ENCODE results near the gene PYDC1. TPM values are rescaled to one million over a fixed set of nuclear protein-coding genes. Genes with fewer than 3 reads are reported as not detected.
A peak's percentile ranks its signal among the peaks of the same experiment; 100 is the strongest.

Gene PYDC1
- total RNA-seq, 1 experiment from 2014 or later: 1.9 TPM

- peak; percentile 85; the same call in 1 of the 2 replicates for TF ChIP-seq ZBTB43 (CRISPR knock-in tag; IDR thresholded peaks at IDR 0.05)
- no peak for TF ChIP-seq TEAD1 (CRISPR knock-in tag; IDR thresholded peaks at IDR 0.05)
- peak; percentile 57; the same call in 1 of the 2 replicates for TF ChIP-seq E2F4 (CRISPR knock-in tag; IDR thresholded peaks at IDR 0.05; ENCODE audit: borderline replicate concordance, low read depth)
- peak; percentile 58; the same call in 1 of the 2 replicates for TF ChIP-seq USF1 (CRISPR knock-in tag; IDR thresholded peaks at IDR 0.05)
- no peak for TF ChIP-seq ZMAT4 (CRISPR knock-in tag; IDR thresholded peaks at IDR 0.05)
- TF ChIP-seq ZNF232 (CRISPR knock-in tag; IDR thresholded peaks at IDR 0.05): 0 out of 2 replicates have a peak, but pooled peaks have one; percentile 39
- TF ChIP-seq ARID4B (CRISPR knock-in tag; IDR thresholded peaks at IDR 0.05; ENCODE audit: borderline replicate concordance): peak; percentile 80
- TF ChIP-seq ZNF263 (CRISPR knock-in tag; IDR thresholded peaks at IDR 0.05; ENCODE audit: low read depth): no peak
- no peak for TF ChIP-seq RORB (CRISPR knock-in tag; IDR thresholded peaks at IDR 0.05)
- TF ChIP-seq ZNF512 (CRISPR knock-in tag; IDR thresholded peaks at IDR 0.05; ENCODE audit: borderline replicate concordance): no peak
- peak; percentile 69; the same call in 1 of the 2 replicates for TF ChIP-seq JUN (CRISPR knock-in tag; IDR thresholded peaks at IDR 0.05)
- TF ChIP-seq KAT7 (CRISPR knock-in tag; IDR thresholded peaks at IDR 0.05; ENCODE audit: borderline replicate concordance): no peak
- TF ChIP-seq CREM (CRISPR knock-in tag; IDR thresholded peaks at IDR 0.05): 0 out of 2 replicates have a peak, but pooled peaks have one; percentile 12
- no peak for TF ChIP-seq HMGA2 (CRISPR knock-in tag; IDR thresholded peaks at IDR 0.05)
- TF ChIP-seq MAX (CRISPR knock-in tag; IDR thresholded peaks at IDR 0.05): peak; percentile 95
- no peak for TF ChIP-seq ZNF423 (CRISPR knock-in tag; IDR thresholded peaks at IDR 0.05)
- TF ChIP-seq E2F1 (CRISPR knock-in tag; IDR thresholded peaks at IDR 0.05): no peak
- TF ChIP-seq MYBL2 (CRISPR knock-in tag; IDR thresholded peaks at IDR 0.05): peak; percentile 70
- TF ChIP-seq ZNF416 (CRISPR knock-in tag; IDR thresholded peaks at IDR 0.05): no peak
- no peak for TF ChIP-seq RELA (CRISPR knock-in tag; IDR thresholded peaks at IDR 0.05; ENCODE audit: borderline replicate concordance)
- TF ChIP-seq HMGXB4 (CRISPR knock-in tag; IDR thresholded peaks at IDR 0.05): no peak
- TF ChIP-seq NR2C2 (CRISPR knock-in tag; IDR thresholded peaks at IDR 0.05): no peak
- no peak for TF ChIP-seq SMAD4 (CRISPR knock-in tag; IDR thresholded peaks at IDR 0.05)
- TF ChIP-seq IRF1 (CRISPR knock-in tag; IDR thresholded peaks at IDR 0.05): peak; percentile 56; the same call in 1 of the 2 replicates
- no peak for TF ChIP-seq SMAD3 (CRISPR knock-in tag; IDR thresholded peaks at IDR 0.05; ENCODE audit: borderline replicate concordance)
These were observed at the start of gene PYDC1 (continued) for GRCh38 chr16:31216422-31217135.

Measured in WTC11 (cell line).